Stimulated activated CD8-positive, alpha-beta memory T cell treated with anti-CD3 and anti-CD28 coated beads, Interleukin-7, amount 100 ng/mL, for 4 hours (primary cell): ENCODE results near the gene PXYLP1.
A peak's percentile ranks its signal among the peaks of the same experiment; 100 is the strongest.
"Not testable (repeated sequence)": the region's sequence is repeated elsewhere in the genome, so short reads cannot be mapped to it uniquely, and the experiment has no call there.

Source experiments
- DNase-seq, 2 donors: peaks; one replicate each; pipeline ENCODE4 v3.0.0-alpha.2; 2020; ENCODE audit warnings: low read depth in 2 of 2

PXYLP1 gene

DNA sequence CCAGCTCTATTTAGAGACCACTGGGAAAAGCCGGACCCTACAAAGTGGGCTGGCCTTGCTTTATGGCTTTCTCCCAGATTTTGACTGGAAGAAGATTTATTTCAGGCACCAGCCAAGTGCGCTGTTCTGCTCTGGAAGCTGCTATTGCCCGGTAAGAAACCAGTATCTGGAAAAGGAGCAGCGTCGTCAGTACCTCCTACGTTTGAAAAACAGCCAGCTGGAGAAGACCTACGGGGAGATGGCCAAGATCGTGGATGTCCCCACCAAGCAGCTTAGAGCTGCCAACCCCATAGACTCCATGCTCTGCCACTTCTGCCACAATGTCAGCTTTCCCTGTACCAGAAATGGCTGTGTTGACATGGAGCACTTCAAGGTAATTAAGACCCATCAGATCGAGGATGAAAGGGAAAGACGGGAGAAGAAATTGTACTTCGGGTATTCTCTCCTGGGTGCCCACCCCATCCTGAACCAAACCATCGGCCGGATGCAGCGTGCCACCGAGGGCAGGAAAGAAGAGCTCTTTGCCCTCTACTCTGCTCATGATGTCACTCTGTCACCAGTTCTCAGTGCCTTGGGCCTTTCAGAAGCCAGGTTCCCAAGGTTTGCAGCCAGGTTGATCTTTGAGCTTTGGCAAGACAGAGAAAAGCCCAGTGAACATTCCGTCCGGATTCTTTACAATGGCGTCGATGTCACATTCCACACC is 60.9 kb downstream of the PXYLP1 start:
- DNase-seq = no peak

DNA sequence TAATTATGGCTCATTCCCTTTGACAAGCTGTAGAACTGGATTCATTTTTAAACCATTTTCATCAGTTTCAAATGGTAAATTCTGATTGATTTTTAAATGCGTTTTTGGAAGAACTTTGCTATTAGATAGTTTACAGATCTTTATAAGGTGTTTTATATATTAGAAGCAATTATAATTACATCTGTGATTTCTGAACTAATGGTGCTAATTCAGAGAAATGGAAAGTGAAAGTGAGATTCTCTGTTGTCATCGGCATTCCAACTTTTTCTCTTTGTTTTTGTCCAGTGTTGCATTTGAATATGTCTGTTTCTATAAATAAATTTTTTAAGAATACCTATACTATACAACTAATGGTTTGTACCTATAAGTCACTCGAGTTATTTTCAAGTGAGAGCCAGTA is 62.7 kb downstream of the PXYLP1 start:
- no peak for DNase-seq

- DNase-seq = no peak
Observed at GRCh38 chr3:141294848-141295247, 63.2 kb downstream of the PXYLP1 start.

DNA sequence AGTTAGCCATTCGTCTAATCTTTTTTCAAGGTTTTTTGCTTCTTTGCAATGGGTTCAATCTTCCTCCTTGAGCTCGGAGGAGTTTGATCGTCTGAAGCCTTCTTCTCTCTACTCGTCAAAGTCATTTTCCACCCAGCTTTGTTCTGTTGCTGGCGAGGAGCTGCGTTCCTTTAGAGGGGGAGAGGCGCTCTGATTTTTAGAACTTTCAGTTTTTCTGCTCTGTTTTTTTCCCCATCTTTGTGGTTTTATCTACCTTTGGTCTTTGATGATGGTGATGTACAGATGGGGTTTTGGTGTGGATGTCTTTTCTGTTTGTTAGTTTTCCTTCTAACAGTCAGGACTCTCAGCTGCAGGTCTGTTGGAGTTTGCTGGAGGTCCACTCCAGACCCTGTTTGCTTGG is 68.8 kb downstream of the PXYLP1 start:
- DNase-seq = not testable (repeated sequence)

DNA sequence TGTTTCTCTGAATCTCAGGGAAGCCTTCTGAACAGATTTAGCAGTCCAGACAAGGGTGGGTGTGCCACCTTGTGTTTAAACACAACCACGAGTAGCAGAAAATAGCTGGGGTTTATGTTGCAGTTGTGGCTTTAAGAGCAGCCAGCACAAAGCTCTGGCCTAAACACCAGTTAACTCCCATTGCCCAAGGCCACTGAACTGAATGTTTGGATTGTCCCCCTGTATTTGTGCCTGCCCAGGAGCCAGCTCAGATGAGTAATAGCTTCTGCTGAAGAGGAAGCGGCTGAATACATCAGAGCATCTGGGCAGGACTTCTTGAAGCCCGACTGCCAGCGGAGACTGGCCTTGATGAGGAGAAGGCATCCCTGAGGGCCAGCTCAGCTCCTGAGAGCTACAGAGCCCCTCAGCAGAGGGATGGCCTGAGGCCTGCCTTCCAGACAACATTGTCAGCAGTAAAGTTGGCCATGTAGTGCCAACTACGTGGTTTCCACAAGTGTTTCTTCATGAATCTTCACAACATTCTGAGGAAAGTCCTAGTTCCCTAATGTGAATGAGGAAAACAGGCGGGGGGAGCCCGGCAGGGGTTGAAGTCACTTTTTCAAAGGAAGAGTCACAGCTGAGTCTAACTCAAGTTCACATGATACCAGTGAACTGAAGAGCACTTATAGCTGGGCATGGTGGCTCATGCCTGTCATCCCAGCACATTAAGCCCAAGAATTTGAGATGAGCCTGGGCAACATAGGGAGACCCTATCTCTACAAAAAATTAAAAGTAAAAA is 70.9 kb downstream of the PXYLP1 start:
- DNase-seq = no peak

DNA sequence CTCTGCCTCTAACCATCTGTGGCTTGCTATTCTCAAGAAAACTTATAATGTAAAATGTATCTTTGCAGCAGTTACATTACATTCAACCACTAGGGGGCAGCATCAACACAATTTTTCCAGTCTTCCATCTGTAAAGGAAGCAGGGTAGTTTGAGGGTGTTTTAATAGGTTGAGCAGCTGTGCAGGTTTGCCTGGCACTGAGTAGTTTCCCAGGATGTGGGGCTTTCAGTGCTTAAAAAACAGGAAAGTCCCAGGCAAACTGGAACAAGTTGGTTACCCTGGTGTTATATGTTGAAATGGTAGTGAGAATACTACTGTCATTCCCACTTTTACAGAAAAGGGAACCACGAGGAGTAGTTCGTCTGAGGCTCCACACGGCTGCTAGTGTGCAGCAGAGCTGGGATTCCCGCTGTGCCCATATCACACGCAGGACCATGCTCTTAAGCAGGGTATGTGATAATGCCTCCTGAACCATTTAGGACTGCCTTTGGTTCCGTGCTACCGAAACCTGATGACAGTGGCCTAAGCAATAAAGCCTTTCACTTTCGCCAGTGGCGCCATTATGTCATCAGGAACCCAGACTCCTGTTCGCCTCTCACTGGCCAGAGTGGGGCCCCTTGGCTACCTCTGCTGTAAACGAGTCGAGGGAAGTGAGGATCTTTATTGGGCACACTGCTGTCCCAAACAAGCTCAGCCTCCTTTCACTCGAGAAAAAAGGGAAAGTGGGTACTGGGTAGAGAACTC is 72.0 kb downstream of the PXYLP1 start:
- DNase-seq = peak; percentile 12 to 50

DNA sequence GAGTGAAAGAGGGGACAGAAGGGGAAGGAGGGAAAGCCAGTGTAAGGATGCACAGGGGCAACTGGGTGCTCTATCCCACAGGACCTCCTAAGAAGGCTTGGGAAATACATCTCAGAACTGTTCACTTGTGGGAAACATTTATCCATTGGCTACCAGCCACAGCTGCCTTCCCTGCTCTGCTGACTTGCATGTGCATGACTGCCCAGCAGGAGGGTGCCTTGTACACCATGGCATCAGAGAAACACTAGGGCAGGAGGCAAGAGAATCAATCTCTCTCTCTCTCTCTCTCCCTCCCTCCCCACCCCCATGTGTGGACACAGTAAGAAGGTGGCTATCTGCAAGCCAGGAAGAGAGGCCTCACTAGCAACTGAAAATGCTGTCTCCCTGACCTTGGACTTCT is 73.8 kb downstream of the PXYLP1 start:
- DNase-seq = no peak

- no peak for DNase-seq
Observed at GRCh38 chr3:141306276-141306675, 74.7 kb downstream of the PXYLP1 start.

GRCh38 chr3:141306922-141307321 is 75.3 kb downstream of the PXYLP1 start:
- DNase-seq = no peak

DNA sequence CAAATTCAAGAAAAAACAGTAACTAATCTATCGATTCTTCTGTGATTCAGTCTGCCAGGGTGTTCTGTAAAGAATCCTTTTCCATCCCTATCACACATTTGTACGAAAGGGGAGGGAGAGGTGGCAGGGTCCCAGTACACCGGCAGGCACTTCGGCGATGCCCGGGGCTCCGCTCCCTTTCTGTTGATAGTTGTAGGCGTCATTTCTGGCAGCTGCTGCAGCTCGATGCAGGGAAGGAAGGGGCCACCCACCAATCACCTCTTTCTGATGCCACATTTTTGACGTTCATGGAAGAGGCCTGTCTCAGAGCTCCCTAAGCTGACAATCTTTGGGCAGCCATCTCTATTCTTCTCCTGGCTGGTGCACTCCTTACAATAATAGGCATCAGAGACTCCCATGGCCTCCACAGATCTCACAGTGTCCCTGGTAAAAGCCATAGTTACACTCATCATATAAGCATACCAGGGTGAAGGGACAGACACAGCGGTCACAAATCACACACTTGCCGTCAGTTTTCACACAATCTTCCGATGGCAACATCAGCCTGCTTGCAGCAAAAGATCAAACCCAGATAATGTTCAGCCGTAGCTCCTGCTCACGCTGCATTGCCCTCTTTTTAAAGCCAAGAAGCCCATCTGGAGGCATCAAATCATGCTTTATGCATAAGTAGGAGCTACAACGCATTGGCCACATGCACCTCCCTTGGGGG is 75.9 kb downstream of the PXYLP1 start:
- DNase-seq = no peak

DNA sequence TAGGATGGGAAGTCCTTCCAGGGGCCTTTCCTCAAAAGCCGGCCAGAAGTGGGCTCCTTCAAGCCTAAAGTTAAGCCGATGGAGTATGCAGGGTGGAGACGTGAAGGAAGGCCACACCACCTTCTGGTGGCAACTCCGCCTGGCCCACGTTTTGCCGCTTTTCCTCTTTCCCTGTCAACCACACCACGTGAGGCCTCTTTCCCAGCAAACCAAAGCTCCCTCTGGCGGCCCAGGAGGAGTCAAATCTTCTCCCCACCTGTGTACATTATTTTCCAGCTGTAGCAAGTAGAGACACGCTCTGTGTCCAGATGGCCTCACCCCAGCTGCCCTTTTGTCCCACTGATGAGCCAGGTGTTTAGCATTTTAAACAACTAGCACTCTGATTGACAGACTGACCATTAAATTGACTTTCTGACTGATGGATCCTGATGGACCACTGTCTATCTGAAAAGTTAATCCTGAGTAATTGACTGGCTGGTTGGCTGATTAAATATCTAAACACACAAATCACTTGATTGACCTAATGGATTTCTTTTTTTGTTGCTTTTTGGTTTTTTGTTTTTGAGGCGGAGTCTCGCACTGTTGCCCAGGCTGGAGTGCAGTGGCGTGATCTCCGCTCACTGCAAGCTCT is 77.1 kb downstream of the PXYLP1 start:
- no peak for DNase-seq

DNA sequence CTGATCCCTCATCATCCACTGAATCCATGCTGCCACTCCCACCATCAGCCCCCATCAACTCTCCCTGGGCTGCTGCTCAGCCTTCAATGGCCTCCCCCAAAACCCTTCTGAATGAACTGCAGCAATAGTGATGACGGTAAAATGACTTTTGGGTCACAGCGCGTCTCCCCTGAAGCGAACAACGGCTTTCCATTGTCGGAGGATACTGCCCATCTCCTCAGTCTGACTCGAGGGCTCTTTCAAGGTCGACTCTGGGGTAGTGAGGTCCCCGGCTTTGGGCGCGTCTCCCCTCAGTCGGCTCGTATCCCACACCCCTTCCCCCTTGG is 79.5 kb downstream of the PXYLP1 start:
- no peak for DNase-seq

DNA sequence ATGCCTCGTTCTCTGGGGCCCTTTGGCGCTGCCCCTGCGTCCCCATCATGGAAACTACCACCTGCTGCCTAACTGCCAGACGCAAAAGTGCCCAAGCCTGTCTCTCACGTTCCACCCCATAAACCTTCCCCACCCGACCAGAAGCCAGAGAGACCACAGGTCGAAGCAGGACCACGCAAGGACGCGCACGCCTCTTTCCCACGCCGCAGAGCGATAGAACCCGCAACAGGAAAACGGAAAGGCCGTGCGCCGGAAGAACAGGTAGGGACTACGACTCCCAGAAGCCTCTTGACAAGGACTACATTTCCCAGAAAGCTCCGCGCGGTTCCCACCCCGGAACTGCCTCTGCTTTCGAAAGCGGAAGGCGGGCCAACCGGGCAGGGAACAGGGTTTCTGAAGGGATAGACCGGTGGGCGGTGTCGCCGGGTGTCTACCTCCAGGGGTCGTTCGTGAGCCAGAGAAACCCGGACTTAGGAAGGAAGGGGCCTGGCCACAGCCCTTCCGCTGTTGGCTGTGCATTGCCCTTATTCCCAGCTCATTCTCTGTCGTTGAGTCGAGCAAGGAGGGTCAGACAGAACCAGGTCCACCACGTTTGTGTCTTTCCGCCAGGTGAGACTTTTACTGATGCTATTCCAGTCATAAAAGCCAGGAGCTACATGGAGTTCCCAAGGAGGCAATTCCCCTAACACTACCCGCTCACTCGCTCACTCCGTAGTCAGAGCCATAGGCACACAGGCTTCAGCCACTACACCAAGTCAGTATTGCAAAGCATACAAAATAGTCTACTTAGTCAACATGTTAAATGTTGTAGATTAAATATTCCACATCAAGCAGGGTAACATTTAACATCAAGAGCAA is 80.1 kb downstream of the PXYLP1 start:
- peak; percentile 96 to 98 for DNase-seq

DNA sequence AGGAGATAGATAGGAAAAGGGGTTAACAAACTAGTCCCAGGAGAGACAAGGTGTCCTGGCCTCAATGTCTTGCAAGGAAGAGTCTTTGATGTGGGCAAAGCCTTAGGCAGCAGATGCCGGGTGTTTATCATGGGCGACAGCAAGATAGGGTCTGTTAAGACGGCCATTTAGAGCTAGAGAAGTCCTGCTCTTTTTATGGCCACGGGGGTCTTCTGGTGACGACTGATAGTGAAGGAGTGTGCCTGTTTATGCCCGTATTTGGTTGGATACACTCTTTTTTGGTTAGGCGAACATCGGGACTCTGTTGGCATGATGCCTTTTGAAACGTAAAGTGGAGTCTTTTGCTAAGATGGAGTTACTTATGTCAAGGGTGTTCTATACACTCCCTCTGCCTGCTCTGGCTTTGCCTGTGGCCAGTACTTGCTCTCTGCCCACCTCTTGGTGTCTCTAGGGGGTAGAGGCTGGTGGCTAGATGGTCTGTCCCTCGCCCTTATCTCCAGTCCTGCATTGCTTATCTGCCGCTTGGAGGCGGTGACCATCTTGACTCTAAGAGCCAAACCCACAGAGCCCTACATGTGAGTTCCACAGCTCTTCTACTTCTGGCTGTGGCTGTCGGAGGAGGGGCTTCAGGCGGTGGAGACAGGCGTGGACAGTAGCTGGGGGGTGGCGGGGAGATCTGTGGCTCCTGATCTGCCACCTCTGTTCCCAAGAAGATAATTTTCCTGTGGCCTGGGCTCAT is 80.9 kb downstream of the PXYLP1 start:
- DNase-seq = no peak

DNA sequence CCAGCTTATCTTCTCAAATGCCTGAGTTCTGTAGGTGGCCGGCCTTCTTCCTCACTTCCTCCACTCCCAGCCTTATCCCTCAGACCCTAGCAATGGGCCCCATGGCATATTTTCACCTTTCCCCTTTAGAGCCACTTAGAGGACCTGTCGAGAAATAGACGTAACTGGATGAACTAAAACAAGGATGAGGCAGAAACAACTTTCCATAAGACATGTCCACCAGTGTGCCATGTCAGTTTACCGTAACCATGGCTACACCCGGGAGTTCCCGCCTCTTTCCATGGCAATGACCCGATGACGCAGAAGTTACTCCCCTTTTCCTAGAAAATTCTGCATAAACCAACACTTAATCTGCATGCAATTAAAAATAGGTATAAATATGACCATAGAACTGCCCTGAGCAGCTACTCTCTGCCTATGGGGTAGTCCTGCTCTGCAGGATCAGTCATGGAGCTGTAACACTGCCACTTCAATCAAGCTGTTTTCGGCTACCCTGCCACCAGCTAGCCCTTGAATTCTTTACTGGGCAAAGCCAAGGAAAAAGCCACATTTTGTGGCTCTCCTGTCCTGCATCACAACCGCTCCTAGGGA is 81.6 kb downstream of the PXYLP1 start:
- DNase-seq = no peak

DNA sequence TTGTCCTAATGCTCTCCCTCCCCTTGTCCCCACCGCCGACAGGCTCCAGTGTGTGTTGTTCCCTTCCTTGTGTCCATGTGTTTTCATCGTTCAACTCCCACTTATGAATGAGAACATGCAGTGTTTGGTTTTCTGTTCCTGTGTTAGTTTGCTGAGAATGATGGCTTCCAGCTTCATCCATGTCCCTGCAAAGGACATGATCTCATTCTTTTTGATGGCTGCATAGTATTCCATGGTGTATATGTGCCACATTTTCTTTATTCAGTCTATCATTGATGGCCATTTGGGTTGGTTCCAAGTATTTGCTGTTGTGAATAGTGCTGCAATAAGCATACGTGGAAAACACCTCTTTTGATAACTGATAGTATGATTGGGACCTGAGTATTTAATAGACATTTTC is 82.8 kb downstream of the PXYLP1 start:
- not testable (repeated sequence) for DNase-seq

- no peak for DNase-seq
Observed at GRCh38 chr3:141316851-141317250, 85.2 kb downstream of the PXYLP1 start.

DNA sequence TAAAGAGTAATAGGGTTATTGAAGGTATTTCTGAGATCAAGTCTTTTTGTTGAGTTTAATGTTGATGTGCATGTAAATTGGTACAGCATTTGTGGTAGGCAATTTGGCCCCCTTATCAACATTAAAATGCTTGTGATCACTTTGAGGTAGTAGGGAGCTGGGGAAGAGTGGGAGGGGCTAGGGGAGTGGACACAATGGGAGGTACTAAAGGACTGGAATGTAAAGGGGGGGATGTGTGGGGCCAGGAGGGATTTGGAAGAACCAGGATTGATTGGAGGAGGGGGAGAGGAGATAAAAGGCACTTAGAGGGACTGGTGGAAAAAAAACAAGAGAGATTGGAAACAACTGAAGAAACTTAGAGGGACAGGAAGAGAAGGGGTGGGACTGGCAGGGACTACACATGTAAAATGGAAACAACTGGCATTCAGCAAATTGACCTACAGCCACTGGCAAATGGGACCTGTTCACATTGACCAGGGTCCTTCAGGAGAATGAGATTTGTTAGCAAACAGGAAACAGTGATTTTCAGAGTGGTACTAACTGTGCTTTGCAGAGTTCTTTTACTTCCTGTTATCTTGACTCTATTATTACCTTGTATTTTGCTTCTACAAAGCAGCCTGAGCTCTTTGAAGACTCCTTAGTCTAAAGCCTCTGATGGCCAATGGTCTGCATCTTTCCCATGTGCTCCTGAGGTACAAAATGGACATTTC is 88.9 kb downstream of the PXYLP1 start:
- DNase-seq = no peak

- DNase-seq = no peak
Observed at GRCh38 chr3:141321109-141321497, 89.5 kb downstream of the PXYLP1 start.
